SK-N-SH (cell line): ENCODE measurements around the gene CROT. TPM values are rescaled to one million over a fixed set of nuclear protein-coding genes. Genes with fewer than 3 reads are reported as not detected.

Experiments
- CTCF ChIA-PET: fragments of 300-600, 350-600 bp; formaldehyde crosslinking; extraction: SDS; loops from one replicate; lab custom pipeline; 2021; lab: Yijun Ruan, JAX
- POLR2A ChIA-PET: fragments of 350-600 bp; sonication (Branson Sonifier 250); formaldehyde crosslinking; extraction: SDS; loops from one replicate; lab custom pipeline; 2020; ENCODE audit warnings: antibody characterized with exemption, inconsistent platforms; lab: Yijun Ruan, JAX
- DNase-seq: peaks from one replicate; pipeline ENCODE4 v3.0.0; 2012
- H2AFZ ChIP-seq: fragments of 200-600 bp; sonication (generic); 2 replicates; pipeline ENCODE4 v1.8.1; 2016; ENCODE audit warnings: antibody characterized with exemption, mild to moderate bottlenecking, low read depth
- H3F3A ChIP-seq: fragments of 200-600 bp; sonication (generic); replicated peaks from 2 replicates; pipeline ENCODE3; 2016; ENCODE audit warnings: antibody characterized with exemption, mild to moderate bottlenecking; ENCODE audit not compliant: insufficient read depth
- H3K27ac ChIP-seq, 2 experiments: fragments of 200-500 bp in 1 of 2; fragments of 200-600 bp in 1 of 2; sonication (Bioruptor generic) in 1 of 2; sonication (generic), shearing (Covaris generic) in 1 of 2; 2 replicates each; pipeline versions ENCODE4 v1.5.1 to v1.6.1; 2014 to 2016; ENCODE audit warnings: low read depth in 2 of 2, inconsistent platforms in 1 of 2, low read length in 1 of 2, mild to moderate bottlenecking in 1 of 2, mixed read lengths in 1 of 2
- H3K27me3 ChIP-seq: fragments of 200-600 bp; sonication (generic), shearing (Covaris generic); 2 replicates; pipeline ENCODE4 v1.6.1; 2016; ENCODE audit warnings: mixed run types; ENCODE audit not compliant: insufficient read depth
- H3K36me3 ChIP-seq, 2 experiments: fragments of 200-500 bp in 1 of 2; fragments of 200-600 bp in 1 of 2; sonication (Bioruptor generic) in 1 of 2; sonication (generic) in 1 of 2; replicated peaks in 1 of 2; 2 replicates each; pipeline versions ENCODE3 to v1.5.1; 2014 to 2016; ENCODE audit warnings: low read length in 1 of 2, mild to moderate bottlenecking in 1 of 2; ENCODE audit not compliant: insufficient read depth in 2 of 2, control insufficient read depth in 1 of 2
- H3K4me1 ChIP-seq, 2 experiments: fragments of 200-500 bp in 1 of 2; fragments of 200-600 bp in 1 of 2; sonication (Bioruptor generic) in 1 of 2; sonication (generic), shearing (Covaris generic) in 1 of 2; 2 replicates each; pipeline versions ENCODE4 v1.5.1 to v1.6.1; 2014 to 2016; ENCODE audit warnings: low read depth in 1 of 2, low read length in 1 of 2, mixed run types in 1 of 2; ENCODE audit not compliant: insufficient read depth in 2 of 2, control insufficient read depth in 1 of 2
- H3K4me2 ChIP-seq: fragments of 200-600 bp; sonication (generic), shearing (Covaris generic); 2 replicates; pipeline ENCODE4 v1.6.1; 2017; ENCODE audit warnings: mixed run types
- H3K4me3 ChIP-seq, 2 experiments: fragments of 200-500 bp in 1 of 2; fragments of 200-600 bp in 1 of 2; sonication (Bioruptor generic) in 1 of 2; sonication (generic), shearing (Covaris generic) in 1 of 2; 2 replicates each; pipeline versions ENCODE4 v1.5.1 to v1.8.1; 2014 to 2016; ENCODE audit warnings: low read depth in 2 of 2, inconsistent platforms in 1 of 2, low read length in 1 of 2, mild to moderate bottlenecking in 1 of 2, mixed read lengths in 1 of 2, moderate library complexity in 1 of 2
- H3K79me2 ChIP-seq: fragments of 200-600 bp; sonication (generic); 2 replicates; pipeline ENCODE4 v1.8.1; 2017; ENCODE audit warnings: mild to moderate bottlenecking; ENCODE audit not compliant: insufficient read depth
- H3K9ac ChIP-seq: fragments of 200-600 bp; sonication (generic); 2 replicates; pipeline ENCODE4 v1.6.1; 2017; ENCODE audit warnings: mixed run types
- H3K9me2 ChIP-seq: fragments of 200-600 bp; sonication (generic); 2 replicates; pipeline ENCODE4 v1.6.1; 2017; ENCODE audit warnings: mixed run types
- H3K9me3 ChIP-seq: fragments of 200-600 bp; sonication (generic); 2 replicates; pipeline ENCODE4 v1.6.1; 2017; ENCODE audit warnings: mixed run types, mild to moderate bottlenecking, moderate library complexity
- H4K20me1 ChIP-seq: fragments of 200-600 bp; sonication (generic); 2 replicates; pipeline ENCODE4 v1.6.1; 2017; ENCODE audit warnings: mild to moderate bottlenecking, mixed run types; ENCODE audit not compliant: insufficient read depth
- ELF1 ChIP-seq: IDR thresholded peaks from 2 replicates; pipeline ENCODE4 v1.4.0; 2012
- FOSL2 ChIP-seq: IDR thresholded peaks from 2 replicates; pipeline ENCODE4 v1.4.0; 2012; ENCODE audit warnings: low read depth, mild to moderate bottlenecking, moderate library complexity, borderline replicate concordance
- FOXJ3 ChIP-seq: sonication (generic); formaldehyde crosslinking; IDR thresholded peaks from 2 replicates; pipeline ENCODE4 v1.5.1; 2020; ENCODE audit warnings: mild to moderate bottlenecking, missing genetic modification reagents
- GABPA ChIP-seq: IDR thresholded peaks from 2 replicates; pipeline ENCODE4 v1.4.0; 2012; ENCODE audit warnings: low read depth, mild to moderate bottlenecking
- JUND ChIP-seq: IDR thresholded peaks from 2 replicates; pipeline ENCODE4 v1.4.0; 2012
- MAX ChIP-seq: IDR thresholded peaks from 2 replicates; pipeline ENCODE4 v1.4.0; 2012; ENCODE audit warnings: low read depth
- MEF2A ChIP-seq: IDR thresholded peaks from 2 replicates; pipeline ENCODE4 v1.4.0; 2012; ENCODE audit warnings: low read depth, borderline replicate concordance
- NRF1 ChIP-seq: IDR thresholded peaks from 2 replicates; pipeline ENCODE4 v1.6.1; 2012; ENCODE audit warnings: low read depth, mild to moderate bottlenecking, low read length
- POLR2AphosphoS5 ChIP-seq: IDR thresholded peaks from 2 replicates; pipeline ENCODE4 v1.6.1; 2012; ENCODE audit warnings: low read depth, low read length
- RCOR1 ChIP-seq: fragments of 150-350 bp; IDR thresholded peaks from 2 replicates; pipeline ENCODE4 v1.6.1; 2017; ENCODE audit warnings: antibody characterized with exemption, low read length
- RFX5 ChIP-seq: IDR thresholded peaks from 2 replicates; pipeline ENCODE4 v1.6.1; 2012; ENCODE audit warnings: mild to moderate bottlenecking, improper control_type of control experiment, low read length
- SIN3A ChIP-seq: IDR thresholded peaks from 2 replicates; pipeline ENCODE4 v1.6.1; 2012; ENCODE audit warnings: low read depth, mild to moderate bottlenecking, low read length, moderate library complexity, borderline replicate concordance
- SMC3 ChIP-seq: IDR thresholded peaks from 2 replicates; pipeline ENCODE4 v1.6.1; 2012; ENCODE audit warnings: low read depth, low read length, improper control_type of control experiment
- TAF1 ChIP-seq: IDR thresholded peaks from 2 replicates; pipeline ENCODE4 v1.6.1; 2012; ENCODE audit warnings: low read depth, mild to moderate bottlenecking, low read length, moderate library complexity, borderline replicate concordance
- YY1 ChIP-seq: IDR thresholded peaks from 2 replicates; pipeline ENCODE4 v1.4.0; 2012; ENCODE audit warnings: low read depth, mild to moderate bottlenecking
- WGBS: methylation state at CpG from one replicate; pipeline ENCODE4 v1.1.6; 2017; ENCODE audit warnings: low lambda C conversion rate; 5-methylcytosine and 5-hydroxymethylcytosine counted together
- polyA plus RNA-seq, 3 experiments: library from polyadenylated mRNA; depleted of rRNA; stranded (reverse); fragments of >200 nt; gene quantifications; 2 replicates each; pipeline ENCODE4 v1.2.3, GENCODE V29; 2012
- TF ChIP-seq, protein P1 (sequence below): fragments of 150-350 bp; IDR thresholded peaks from 2 replicates; pipeline ENCODE4 v1.6.1; 2017; ENCODE audit warnings: antibody characterized with exemption, low read length, low read depth, borderline replicate concordance
- TF ChIP-seq, protein P2 (sequence below): IDR thresholded peaks from 2 replicates; pipeline ENCODE4 v1.6.1; 2012; ENCODE audit warnings: mild to moderate bottlenecking, low read depth, low read length, moderate library complexity
- TF ChIP-seq, protein P3 (sequence below): fragments of 150-350 bp; IDR thresholded peaks from 2 replicates; pipeline ENCODE4 v1.6.1; 2016; ENCODE audit warnings: mild to moderate bottlenecking, low read depth, low read length
- TF ChIP-seq, protein P4 (sequence below): fragments of 200-600 bp; sonication (generic); IDR thresholded peaks from 2 replicates; pipeline ENCODE4 v1.6.1; 2017; ENCODE audit warnings: antibody characterized with exemption, mild to moderate bottlenecking, moderate library complexity

CROT gene
- polyA plus RNA-seq, 1 of the 3 experiments (the other 2 are of a cell fraction): 7.9 TPM

- peaks cover 10% of the 10 kb centered on the region for H3F3A ChIP-seq
- H2AFZ ChIP-seq: no peak overlapping the region
- H3K79me2 ChIP-seq: no peaks in the 10 kb centered on the region
- peaks cover 21 to 79% of the 10 kb centered on the region in 2 experiments for H3K36me3 ChIP-seq
- no peaks in the 10 kb centered on the region for H3K27me3 ChIP-seq
- no peaks in the 10 kb centered on the region for H3K9me2 ChIP-seq
- H3K4me1 ChIP-seq: peaks cover 0 to 4% of the 10 kb centered on the region in 2 experiments; a peak in 1 of 4 replicates
- WGBS: 85% methylated on average over 1 of the region's 1 CpG
- DNase-seq: no peak
- H3K9ac ChIP-seq: no peak overlapping the region
- no peak overlapping the region for H3K4me2 ChIP-seq
- no peak overlapping the region for H3K27ac ChIP-seq
- peaks cover 15% of the 10 kb centered on the region for H3K9me3 ChIP-seq
- H4K20me1 ChIP-seq: no peaks in the 10 kb centered on the region
- POLR2A ChIA-PET: no interaction called here
- no peak overlapping the region for H3K4me3 ChIP-seq
- CTCF ChIA-PET: interaction anchor here (1.1 kb wide), 1 partner anchor 9 kb away, joined by 3 read pairs; no protein-coding TSS in a partner anchor
- TF ChIP-seq SMC3 (no peak), POLR2AphosphoS5 (no peak), NRF1 (no peak), ELF1 (no peak), FOSL2 (no peak), RFX5 (no peak), TAF1 (no peak), MAX (no peak), MEF2A (no peak), YY1 (no peak), FOXJ3 (CRISPR knock-in tag) (no peak)
- TF ChIP-seq, protein P1, sequence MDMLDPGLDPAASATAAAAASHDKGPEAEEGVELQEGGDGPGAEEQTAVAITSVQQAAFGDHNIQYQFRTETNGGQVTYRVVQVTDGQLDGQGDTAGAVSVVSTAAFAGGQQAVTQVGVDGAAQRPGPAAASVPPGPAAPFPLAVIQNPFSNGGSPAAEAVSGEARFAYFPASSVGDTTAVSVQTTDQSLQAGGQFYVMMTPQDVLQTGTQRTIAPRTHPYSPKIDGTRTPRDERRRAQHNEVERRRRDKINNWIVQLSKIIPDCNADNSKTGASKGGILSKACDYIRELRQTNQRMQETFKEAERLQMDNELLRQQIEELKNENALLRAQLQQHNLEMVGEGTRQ: no peak
- TF ChIP-seq, protein P2, sequence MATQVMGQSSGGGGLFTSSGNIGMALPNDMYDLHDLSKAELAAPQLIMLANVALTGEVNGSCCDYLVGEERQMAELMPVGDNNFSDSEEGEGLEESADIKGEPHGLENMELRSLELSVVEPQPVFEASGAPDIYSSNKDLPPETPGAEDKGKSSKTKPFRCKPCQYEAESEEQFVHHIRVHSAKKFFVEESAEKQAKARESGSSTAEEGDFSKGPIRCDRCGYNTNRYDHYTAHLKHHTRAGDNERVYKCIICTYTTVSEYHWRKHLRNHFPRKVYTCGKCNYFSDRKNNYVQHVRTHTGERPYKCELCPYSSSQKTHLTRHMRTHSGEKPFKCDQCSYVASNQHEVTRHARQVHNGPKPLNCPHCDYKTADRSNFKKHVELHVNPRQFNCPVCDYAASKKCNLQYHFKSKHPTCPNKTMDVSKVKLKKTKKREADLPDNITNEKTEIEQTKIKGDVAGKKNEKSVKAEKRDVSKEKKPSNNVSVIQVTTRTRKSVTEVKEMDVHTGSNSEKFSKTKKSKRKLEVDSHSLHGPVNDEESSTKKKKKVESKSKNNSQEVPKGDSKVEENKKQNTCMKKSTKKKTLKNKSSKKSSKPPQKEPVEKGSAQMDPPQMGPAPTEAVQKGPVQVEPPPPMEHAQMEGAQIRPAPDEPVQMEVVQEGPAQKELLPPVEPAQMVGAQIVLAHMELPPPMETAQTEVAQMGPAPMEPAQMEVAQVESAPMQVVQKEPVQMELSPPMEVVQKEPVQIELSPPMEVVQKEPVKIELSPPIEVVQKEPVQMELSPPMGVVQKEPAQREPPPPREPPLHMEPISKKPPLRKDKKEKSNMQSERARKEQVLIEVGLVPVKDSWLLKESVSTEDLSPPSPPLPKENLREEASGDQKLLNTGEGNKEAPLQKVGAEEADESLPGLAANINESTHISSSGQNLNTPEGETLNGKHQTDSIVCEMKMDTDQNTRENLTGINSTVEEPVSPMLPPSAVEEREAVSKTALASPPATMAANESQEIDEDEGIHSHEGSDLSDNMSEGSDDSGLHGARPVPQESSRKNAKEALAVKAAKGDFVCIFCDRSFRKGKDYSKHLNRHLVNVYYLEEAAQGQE: no peak
Measured at GRCh38 chr7:87356448-87356847, 11.0 kb downstream of the CROT start.

DNA sequence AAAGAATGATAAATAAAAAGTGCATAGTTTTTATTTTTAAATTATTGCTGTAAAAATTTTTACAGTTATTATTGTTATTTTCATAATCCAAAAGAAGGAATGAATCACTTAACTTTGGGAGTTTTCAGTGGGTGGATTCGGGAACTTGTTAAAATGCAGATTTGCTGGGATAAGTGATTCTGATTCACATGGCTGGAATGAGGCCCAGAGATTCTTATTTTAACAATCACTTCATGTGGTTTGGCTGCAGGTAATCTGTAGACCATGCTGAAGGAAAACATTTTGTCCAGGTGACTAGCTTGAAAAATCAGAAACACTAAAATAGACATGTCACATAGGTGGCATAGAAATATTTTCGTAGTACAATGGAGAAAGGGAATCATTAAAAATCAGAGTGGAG lies 13.9 kb downstream of the CROT start:
- Histone ChIP-seq H3K9me3 (peaks cover 9% of the 10 kb centered on the region), H2AFZ (no peak overlapping the region), H3K4me3 (no peak overlapping the region), H3K36me3 (peaks cover 8 to 64% of the 10 kb centered on the region in 2 experiments), H3K27ac (no peak overlapping the region), H3K9me2 (no peaks in the 10 kb centered on the region), H3F3A (peaks cover 10% of the 10 kb centered on the region), H3K27me3 (no peaks in the 10 kb centered on the region), H3K4me2 (no peak overlapping the region), H4K20me1 (no peaks in the 10 kb centered on the region), H3K79me2 (no peaks in the 10 kb centered on the region), H3K4me1 (peaks cover 0 to 4% of the 10 kb centered on the region in 2 experiments; a peak in 1 of 4 replicates), H3K9ac (no peak overlapping the region)
- DNase-seq: no peak
- ChIA-PET CTCF (interaction anchor here (1.1 kb wide), 1 partner anchor 14 kb away, joined by 4 read pairs; the partner anchor contains the start of gene CROT), POLR2A (no interaction called here)
- 75% methylated on average over 2 of the region's 2 CpGs for WGBS
- no peak for TF ChIP-seq RCOR1
- peak; percentile 30 for TF ChIP-seq JUND
- TF ChIP-seq FOXJ3 (CRISPR knock-in tag): no peak
- TF ChIP-seq RFX5: no peak
- TF ChIP-seq SIN3A: no peak
- TF ChIP-seq, protein P3, sequence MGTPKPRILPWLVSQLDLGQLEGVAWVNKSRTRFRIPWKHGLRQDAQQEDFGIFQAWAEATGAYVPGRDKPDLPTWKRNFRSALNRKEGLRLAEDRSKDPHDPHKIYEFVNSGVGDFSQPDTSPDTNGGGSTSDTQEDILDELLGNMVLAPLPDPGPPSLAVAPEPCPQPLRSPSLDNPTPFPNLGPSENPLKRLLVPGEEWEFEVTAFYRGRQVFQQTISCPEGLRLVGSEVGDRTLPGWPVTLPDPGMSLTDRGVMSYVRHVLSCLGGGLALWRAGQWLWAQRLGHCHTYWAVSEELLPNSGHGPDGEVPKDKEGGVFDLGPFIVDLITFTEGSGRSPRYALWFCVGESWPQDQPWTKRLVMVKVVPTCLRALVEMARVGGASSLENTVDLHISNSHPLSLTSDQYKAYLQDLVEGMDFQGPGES: no peak
- TF ChIP-seq YY1: no peak
- TF ChIP-seq TAF1: no peak
- TF ChIP-seq POLR2AphosphoS5: no peak
- no peak for TF ChIP-seq NRF1
- no peak for TF ChIP-seq ELF1
- TF ChIP-seq, protein P4, sequence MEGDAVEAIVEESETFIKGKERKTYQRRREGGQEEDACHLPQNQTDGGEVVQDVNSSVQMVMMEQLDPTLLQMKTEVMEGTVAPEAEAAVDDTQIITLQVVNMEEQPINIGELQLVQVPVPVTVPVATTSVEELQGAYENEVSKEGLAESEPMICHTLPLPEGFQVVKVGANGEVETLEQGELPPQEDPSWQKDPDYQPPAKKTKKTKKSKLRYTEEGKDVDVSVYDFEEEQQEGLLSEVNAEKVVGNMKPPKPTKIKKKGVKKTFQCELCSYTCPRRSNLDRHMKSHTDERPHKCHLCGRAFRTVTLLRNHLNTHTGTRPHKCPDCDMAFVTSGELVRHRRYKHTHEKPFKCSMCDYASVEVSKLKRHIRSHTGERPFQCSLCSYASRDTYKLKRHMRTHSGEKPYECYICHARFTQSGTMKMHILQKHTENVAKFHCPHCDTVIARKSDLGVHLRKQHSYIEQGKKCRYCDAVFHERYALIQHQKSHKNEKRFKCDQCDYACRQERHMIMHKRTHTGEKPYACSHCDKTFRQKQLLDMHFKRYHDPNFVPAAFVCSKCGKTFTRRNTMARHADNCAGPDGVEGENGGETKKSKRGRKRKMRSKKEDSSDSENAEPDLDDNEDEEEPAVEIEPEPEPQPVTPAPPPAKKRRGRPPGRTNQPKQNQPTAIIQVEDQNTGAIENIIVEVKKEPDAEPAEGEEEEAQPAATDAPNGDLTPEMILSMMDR: no peak
- TF ChIP-seq GABPA: no peak
